IMR-90 (cell line): ENCODE measurements around the gene SECTM1.

Source experiments
- MAFK ChIP-seq: IDR thresholded peaks from 2 replicates; pipeline ENCODE4 v1.6.1; 2012; ENCODE audit warnings: low read depth, low read length, improper control_type of control experiment
- NFE2L2 ChIP-seq: fragments of 150-350 bp; IDR thresholded peaks from 2 replicates; pipeline ENCODE4 v1.6.1; 2016; ENCODE audit warnings: low read depth, mild to moderate bottlenecking, low read length
- RAD21 ChIP-seq: IDR thresholded peaks from 2 replicates; pipeline ENCODE4 v1.6.1; 2012; ENCODE audit warnings: low read length, improper control_type of control experiment
- TF ChIP-seq, protein P1 (sequence below): conservative IDR thresholded peaks from 2 replicates; pipeline ENCODE4 v1.5.1; 2012; ENCODE audit warnings: mild to moderate bottlenecking, low read depth, low read length, improper control_type of control experiment
- TF ChIP-seq, protein P2 (sequence below): fragments of 150-350 bp; IDR thresholded peaks from 2 replicates; pipeline ENCODE4 v1.6.1; 2016; ENCODE audit warnings: low read depth, mild to moderate bottlenecking, low read length, moderate library complexity, borderline replicate concordance

GRCh38 chr17:82295472-82295814, 38.1 kb downstream of the SECTM1 start:
- TF ChIP-seq NFE2L2 (no peak), RAD21 (no peak), MAFK (no peak)
- TF ChIP-seq, protein P1, sequence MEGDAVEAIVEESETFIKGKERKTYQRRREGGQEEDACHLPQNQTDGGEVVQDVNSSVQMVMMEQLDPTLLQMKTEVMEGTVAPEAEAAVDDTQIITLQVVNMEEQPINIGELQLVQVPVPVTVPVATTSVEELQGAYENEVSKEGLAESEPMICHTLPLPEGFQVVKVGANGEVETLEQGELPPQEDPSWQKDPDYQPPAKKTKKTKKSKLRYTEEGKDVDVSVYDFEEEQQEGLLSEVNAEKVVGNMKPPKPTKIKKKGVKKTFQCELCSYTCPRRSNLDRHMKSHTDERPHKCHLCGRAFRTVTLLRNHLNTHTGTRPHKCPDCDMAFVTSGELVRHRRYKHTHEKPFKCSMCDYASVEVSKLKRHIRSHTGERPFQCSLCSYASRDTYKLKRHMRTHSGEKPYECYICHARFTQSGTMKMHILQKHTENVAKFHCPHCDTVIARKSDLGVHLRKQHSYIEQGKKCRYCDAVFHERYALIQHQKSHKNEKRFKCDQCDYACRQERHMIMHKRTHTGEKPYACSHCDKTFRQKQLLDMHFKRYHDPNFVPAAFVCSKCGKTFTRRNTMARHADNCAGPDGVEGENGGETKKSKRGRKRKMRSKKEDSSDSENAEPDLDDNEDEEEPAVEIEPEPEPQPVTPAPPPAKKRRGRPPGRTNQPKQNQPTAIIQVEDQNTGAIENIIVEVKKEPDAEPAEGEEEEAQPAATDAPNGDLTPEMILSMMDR = no peak
- TF ChIP-seq, protein P2, sequence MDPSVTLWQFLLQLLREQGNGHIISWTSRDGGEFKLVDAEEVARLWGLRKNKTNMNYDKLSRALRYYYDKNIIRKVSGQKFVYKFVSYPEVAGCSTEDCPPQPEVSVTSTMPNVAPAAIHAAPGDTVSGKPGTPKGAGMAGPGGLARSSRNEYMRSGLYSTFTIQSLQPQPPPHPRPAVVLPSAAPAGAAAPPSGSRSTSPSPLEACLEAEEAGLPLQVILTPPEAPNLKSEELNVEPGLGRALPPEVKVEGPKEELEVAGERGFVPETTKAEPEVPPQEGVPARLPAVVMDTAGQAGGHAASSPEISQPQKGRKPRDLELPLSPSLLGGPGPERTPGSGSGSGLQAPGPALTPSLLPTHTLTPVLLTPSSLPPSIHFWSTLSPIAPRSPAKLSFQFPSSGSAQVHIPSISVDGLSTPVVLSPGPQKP = no peak
